HG02623 (cell line): ENCODE data around the gene AGTR1.
"Not testable (repeated sequence)": the region's sequence is repeated elsewhere in the genome, so short reads cannot be mapped to it uniquely, and the experiment has no call there.

Source experiments
- ATAC-seq: cut with Tn5 transposase; IDR thresholded peaks from one replicate; pipeline ENCODE4 v1.9.1; 2021; ENCODE audit warnings: moderate library complexity; ENCODE audit not compliant: unreplicated experiment

AGTR1 gene

DNA sequence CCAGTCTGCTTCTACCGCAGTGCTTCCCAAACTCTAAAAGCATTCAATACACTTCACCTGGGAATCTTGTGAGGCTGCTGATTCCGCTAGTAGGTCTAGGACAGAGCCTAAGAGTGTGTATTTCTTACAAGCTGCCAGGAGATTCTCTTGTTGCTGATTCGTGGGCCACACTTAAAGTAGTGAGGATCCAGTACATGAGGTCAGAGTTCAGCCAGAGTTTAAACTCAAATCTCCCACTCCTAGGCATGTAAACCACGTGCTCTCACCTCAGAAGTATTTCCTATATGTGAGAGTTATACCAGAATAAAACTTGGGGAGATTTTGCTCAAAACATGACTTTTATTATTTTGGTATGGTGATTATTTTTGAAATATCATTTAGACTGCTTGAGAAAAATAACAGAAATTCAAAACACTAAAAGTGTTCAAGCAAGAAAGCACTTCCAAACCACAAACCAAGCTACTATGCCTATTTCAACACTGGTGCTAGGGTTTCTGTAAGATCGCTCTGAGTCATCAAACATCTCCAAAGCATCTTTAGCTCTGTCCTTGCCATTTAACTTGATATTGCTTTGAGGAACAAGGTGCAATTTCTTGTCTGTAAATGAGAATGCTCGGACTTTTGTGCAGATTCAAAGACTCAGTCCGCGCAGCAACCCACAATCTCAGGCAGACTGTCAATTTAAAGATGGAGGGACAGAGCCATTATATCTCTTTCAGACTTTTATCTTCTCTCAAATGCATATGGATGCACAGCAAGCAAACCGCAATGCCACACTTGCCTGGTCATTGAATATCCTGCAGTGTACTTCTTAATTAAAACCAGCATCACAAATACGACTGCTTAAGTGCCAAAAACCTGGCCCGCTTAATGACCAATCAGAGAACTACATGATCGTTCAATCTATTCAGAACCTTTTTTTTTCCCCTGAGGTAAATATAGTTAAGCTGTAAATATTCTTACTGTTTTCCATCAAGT, 59.8 kb downstream of the AGTR1 start:
- no peak for ATAC-seq

DNA sequence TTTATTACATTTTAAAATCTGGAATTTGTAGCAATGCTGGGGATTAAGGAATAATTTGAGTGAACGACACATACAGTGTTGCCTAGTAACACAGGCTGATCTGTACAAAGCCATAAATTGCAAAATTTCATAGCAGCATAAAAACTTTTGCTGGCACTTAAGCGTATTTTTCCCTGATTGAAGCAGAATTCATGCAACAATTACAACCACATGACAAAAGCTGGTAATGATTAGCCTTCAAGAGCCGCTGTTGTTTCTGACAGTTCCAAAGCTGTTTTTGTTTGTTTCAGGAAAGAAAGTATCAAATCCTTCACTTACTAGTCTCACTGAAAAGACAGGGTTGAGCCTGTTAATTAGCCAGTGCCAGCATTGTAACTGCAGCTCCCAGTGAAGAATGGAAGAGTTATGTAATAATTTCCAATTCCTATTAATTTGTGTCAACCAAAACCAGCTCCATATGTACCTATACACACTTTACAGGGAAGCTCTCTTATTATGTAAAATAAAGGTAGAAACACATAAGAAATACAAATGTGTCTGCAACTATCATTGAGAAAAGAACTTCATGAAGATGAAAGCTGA, 60.7 kb downstream of the AGTR1 start:
- ATAC-seq = no peak

- no peak for ATAC-seq
Observed at GRCh38 chr3:148759430-148759829, 61.7 kb downstream of the AGTR1 start.

DNA sequence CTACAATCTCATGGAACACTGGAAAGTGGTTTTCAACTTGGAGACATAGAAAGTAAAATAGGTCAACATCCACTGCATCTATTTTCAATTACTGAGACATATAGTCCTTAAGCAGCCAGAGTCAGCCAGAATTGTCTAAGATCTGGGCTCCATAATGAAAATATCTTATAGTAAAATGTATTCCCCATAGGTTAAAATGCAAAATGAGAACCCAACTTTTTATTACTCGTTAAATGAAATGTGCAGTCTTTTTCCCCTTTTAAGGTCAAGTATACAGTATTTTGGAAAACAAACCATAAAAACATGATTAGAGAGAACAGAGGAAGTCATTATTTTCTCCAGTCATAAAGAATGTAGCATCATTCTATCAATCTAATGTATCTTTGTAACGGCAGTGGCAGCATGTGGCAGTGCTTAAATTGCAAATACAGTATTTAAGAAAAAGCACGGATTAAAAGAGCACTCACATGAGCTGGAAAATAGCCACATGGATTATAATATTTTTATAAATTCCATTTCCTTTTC, 65.5 kb downstream of the AGTR1 start:
- ATAC-seq = no peak

DNA sequence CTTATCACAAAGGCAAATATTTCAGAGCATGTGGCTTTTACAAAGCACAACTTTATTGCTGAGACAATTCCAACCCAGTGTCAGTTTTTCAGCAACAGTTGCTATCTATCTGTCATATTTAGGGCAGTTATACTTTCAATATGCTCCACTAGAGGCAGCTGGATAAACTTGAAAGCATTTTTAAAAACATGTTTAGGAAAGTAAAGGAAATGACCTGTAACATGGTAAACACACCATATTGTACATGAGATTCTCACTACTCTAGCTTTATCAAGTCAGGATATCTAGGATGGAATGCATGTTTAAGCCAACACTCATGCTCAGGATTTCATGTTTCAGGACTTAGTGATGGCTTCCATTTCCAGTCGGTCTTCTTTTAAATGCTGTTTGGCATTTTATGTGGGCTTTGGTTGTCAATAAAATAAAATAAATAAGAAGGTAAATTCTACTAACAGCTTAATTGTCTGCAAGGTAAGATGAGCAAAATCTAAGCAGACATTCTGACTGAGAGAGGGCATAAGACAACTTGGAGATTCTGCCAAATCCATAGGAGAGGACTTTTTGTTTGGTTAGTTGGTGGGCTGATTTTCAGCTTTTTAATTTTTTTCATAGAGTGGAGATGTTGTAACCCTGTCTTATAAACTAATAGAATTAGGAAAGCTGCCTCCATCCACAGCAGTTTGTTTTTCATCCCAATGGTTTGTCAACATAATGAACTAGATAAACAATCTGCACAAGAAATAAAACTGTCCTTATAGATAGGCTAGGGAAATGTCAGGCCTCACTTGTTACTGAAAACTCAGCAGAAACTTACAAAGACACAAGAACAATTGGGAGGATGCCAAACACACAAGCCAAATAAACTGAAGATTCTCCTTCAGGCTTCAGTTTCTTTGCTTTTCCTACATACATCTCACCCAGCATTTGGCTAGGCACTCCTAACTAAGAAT, 66.6 kb downstream of the AGTR1 start:
- no peak for ATAC-seq

DNA sequence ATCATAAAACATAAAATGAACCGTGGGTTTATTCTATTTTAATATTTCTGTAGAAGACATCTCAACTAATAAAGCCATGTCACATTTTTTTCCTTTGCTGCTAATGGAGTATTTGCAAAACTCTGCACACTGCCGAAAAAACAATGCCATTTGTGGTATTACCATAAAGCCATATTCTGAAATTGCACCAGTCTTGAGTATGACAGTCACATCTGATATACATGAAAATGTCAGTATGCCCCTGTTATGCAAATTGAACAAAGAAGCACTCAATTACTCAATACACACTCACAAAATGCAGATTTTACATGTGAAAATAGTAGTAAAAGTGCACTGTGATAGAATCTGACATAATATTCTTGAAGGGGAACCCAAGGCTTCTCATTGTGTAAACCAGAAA, 74.7 kb downstream of the AGTR1 start:
- no peak for ATAC-seq

DNA sequence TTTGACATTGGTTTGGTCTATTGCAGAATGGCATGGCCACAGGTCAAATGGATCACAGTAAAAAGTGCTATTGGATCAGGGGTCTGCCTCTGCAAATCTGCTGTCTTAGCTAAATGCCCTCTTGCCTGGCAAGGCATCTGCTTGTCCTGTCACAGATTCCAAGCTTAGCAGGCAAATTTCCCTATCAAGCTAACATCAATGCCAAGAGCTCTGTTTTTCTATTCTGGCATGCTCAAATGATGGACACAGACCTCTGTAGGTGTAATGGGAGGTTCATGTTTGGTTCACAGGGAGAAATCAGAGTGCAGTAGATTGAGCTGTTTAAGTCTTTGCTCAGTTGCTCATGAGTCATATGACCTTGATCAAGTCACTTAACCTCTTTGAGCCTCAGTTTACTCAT, 75.1 kb downstream of the AGTR1 start:
- no peak for ATAC-seq

DNA sequence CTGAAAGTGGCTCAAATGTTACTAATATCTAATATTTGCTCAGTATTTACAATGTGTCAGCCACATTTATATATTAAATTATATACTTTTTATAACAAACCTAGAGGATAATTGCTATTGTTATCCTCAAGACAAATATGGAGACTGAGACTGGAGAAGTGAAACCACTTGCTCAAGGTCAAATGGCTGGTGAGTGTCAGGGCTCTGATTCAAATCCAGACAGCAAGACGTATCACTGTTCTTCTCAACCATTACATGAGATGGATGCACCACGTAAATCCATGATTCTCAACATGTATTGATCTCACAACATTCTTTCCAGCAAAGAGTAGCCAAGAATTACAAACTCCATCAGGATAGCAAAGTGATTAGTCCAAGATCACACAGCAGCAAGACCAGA, 76.1 kb downstream of the AGTR1 start:
- no peak for ATAC-seq

GRCh38 chr3:148778926-148779325, 81.2 kb downstream of the AGTR1 start:
- no peak for ATAC-seq

DNA sequence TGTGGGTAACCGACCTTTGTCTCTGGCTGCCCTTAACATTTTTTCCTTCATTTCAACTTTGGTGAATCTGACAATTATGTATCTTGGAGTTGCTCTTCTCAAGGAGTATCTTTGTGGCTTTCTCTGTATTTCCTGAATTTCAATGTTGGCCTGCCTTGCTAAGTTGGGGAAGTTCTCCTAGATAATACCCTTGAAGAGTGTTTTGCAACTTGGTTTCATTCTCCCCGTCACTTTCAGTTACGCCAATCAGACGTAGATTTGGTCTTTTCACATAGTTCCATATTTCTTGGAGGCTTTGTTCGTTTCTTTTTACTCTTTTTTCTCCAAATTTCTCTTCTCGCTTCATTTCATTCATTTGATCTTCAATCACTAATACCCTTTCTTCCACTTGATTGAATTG, 87.3 kb downstream of the AGTR1 start:
- not testable (repeated sequence) for ATAC-seq

DNA sequence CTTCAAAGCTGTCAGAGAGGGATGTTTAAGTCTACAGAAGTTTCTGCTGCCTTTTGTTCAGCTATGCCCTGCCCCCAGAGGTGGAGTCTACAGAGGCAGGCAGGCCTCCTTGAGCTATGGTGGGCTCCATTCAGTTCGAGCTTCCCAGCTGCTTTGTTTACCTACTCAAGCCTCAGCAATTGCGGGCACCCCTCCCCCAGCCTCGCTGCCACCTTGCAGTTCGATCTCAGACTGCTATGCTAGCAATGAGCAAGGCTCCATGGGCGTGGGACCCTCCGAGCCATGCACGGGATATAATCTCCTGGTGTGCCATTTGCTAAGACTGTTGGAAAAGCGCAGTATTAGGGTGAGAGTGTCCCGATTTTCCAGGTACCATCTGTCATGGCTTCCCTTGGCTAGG, 88.5 kb downstream of the AGTR1 start:
- ATAC-seq = not testable (repeated sequence)

- ATAC-seq = no peak
Observed at GRCh38 chr3:148789146-148789545, 91.4 kb downstream of the AGTR1 start.

DNA sequence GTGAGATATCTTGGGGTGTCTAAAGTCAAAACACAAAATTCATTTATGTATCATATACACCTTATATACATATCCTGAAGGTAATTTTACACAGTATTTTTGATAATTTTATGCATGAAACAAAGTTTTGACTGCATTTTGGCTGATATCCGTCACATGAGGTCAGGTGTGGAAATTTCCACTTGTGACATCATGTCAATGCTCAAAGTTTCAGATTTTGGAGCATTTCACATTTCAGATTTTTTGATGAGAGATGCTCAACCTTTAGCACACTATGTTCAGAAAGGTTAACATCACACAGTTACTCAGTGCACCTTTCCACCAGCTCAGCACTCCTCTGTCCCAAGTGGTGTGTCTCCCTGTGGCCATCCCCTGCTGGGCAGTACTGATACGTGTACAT, 92.2 kb downstream of the AGTR1 start:
- ATAC-seq = no peak

DNA sequence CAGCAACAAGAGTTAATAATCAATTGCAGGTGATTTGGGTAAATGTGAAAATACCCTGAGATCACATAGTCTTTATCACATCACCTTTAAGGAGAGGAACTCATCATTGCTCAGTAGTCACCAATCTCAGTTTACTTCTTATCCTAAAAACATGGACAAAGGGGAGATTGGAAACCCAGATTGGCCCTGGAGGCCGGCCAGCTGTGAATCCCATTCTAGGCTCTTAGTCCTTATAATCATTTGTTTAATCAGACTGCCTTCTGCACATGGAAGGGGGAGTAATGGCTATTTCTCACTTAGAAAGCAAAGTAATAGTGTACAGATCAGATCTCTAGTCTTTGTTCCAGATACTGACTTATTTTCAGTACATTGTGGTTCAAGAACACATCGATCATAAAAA, 92.7 kb downstream of the AGTR1 start:
- ATAC-seq = no peak

- ATAC-seq = no peak
Observed at GRCh38 chr3:148790851-148791735, 93.4 kb downstream of the AGTR1 start.

GRCh38 chr3:148791920-148792319, 94.2 kb downstream of the AGTR1 start:
- ATAC-seq = no peak

- ATAC-seq = no peak
Observed at GRCh38 chr3:148792516-148792915, 94.8 kb downstream of the AGTR1 start.
